ENCODE data around the gene CFAP97D2.
"Not testable (repeated sequence)": the region's sequence is repeated elsewhere in the genome, so short reads cannot be mapped to it uniquely, and the experiment has no call there.

CFAP97D2 gene

DNA sequence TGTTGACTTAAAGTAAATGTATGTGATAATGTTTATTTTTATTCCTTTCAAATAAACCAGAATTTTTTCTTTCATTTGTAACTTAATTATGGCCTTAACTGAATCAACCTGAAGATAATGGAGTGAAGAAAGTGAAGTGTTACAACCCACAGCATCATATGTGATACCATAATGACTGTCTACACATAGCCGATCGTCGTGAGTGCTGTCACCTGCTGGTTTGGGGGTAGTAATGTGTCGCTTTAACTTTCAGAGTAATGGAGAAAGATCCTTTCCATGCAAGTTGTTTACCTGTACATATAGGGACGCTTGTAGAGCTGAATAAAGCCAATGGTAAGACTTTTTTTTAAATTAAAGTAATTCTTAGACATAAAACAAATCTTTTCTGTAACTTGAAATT is 65.6 kb downstream of the CFAP97D2 start:
- peaks cover 85% of the 10 kb centered on the region for H3K36me3 Mint-ChIP-seq (ENCODE audit: low read depth)
- DNase-seq = no peak
- TF ChIP-seq, protein P1, sequence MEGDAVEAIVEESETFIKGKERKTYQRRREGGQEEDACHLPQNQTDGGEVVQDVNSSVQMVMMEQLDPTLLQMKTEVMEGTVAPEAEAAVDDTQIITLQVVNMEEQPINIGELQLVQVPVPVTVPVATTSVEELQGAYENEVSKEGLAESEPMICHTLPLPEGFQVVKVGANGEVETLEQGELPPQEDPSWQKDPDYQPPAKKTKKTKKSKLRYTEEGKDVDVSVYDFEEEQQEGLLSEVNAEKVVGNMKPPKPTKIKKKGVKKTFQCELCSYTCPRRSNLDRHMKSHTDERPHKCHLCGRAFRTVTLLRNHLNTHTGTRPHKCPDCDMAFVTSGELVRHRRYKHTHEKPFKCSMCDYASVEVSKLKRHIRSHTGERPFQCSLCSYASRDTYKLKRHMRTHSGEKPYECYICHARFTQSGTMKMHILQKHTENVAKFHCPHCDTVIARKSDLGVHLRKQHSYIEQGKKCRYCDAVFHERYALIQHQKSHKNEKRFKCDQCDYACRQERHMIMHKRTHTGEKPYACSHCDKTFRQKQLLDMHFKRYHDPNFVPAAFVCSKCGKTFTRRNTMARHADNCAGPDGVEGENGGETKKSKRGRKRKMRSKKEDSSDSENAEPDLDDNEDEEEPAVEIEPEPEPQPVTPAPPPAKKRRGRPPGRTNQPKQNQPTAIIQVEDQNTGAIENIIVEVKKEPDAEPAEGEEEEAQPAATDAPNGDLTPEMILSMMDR (IDR thresholded peaks at IDR 0.05) = no peak
- H3K27ac Mint-ChIP-seq = no peak overlapping the region
- H3K9me3 Mint-ChIP-seq = no peaks in the 10 kb centered on the region
- H3K27me3 Mint-ChIP-seq (ENCODE audit: low read depth, poor library complexity) = no peaks in the 10 kb centered on the region
- H3K4me1 Mint-ChIP-seq = no peaks in the 10 kb centered on the region
- H3K4me3 Mint-ChIP-seq = no peak overlapping the region

DNA sequence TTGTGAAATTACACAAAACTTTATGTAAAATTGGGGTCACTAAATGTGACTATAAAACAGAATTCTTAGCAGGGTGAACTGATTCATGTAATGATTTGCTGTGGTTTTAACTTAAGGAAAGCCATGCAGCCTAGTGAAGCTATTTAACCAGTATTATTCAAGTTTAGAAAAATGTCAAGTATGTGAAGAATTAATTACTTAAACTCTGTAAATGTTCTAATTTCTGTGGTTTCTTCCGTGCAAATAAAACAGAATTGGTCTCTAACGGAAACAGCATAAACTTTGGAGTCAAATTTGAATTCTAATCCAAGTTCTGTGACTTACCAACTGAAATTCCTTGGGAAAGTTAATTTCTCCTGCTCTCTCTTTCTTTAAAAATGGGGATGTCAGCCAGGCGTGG is 69.0 kb downstream of the CFAP97D2 start:
- Mint-ChIP-seq H3K9me3 (no peaks in the 10 kb centered on the region), H3K27ac (no peak overlapping the region), H3K27me3 (ENCODE audit: low read depth, poor library complexity) (no peaks in the 10 kb centered on the region), H3K4me3 (no peak overlapping the region), H3K36me3 (ENCODE audit: low read depth) (peaks cover 85% of the 10 kb centered on the region), H3K4me1 (no peaks in the 10 kb centered on the region)
- DNase-seq = no peak
- TF ChIP-seq, protein P1 (IDR thresholded peaks at IDR 0.05) = no peak

DNA sequence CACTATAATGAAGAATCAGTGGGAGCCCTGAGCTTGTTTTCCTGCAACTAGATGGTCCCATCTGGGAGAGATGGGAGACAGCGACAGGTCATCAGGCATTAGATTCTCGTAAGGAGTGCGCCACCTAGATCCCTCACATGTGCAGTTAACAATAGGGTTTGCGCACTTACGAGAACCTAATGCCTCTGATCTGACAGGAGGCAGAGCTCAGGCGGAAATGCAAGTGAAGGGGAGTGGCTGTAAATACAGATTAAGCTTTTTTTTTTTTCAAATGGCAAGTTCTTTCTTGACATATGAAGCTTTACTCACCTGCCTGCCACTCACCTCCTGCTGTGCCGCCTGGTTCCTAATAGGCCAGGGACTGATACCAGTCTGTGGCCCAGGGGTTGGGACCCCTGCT is 70.0 kb downstream of the CFAP97D2 start:
- H3K27me3 Mint-ChIP-seq (ENCODE audit: low read depth, poor library complexity) = no peaks in the 10 kb centered on the region
- TF ChIP-seq, protein P1 (IDR thresholded peaks at IDR 0.05) = no peak
- H3K27ac Mint-ChIP-seq = no peak overlapping the region
- no peaks in the 10 kb centered on the region for H3K4me1 Mint-ChIP-seq
- H3K36me3 Mint-ChIP-seq (ENCODE audit: low read depth) = peaks cover 85% of the 10 kb centered on the region
- DNase-seq = no peak
- H3K4me3 Mint-ChIP-seq = no peak overlapping the region
- no peaks in the 10 kb centered on the region for H3K9me3 Mint-ChIP-seq

DNA sequence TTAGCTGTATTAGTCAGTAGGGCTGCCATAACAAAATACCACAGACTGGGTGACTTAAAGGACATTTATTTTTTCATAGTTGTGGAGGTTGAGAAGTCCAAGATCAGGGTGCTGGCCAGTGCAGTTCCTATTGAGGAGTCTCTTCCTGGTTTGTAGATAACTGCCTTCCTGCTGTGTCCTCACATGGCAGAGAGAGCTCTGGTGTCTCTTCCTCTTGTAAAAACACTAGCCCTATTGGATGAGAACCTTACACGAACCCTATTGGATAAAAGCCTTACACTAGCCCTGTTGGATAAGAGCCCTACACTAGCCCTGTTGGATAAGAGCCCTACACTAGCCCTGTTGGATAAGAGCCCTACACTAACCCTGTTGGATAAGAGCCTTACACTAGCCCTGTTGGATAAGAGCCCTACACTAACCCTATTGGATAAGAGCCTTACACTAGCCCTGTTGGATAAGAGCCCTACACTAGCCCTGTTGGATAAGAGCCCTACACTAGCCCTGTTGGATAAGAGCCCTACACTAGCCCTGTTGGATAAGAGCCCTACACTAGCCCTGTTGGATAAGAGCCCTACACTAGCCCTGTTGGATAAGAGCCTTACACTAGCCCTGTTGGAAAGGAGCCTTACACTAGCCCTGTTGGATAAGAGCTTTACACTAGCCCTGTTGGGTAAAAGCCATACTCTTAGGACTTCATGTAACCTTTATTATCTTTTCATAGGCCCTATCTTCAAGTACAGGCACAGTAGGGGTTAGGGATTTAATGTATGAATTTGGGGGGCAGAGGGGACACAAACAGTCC is 72.8 kb downstream of the CFAP97D2 start:
- H3K36me3 Mint-ChIP-seq (ENCODE audit: low read depth) = peaks cover 83% of the 10 kb centered on the region
- H3K4me3 Mint-ChIP-seq; DNase-seq; H3K27me3 Mint-ChIP-seq (ENCODE audit: low read depth, poor library complexity); H3K27ac Mint-ChIP-seq; H3K9me3 Mint-ChIP-seq; H3K4me1 Mint-ChIP-seq: not testable (repeated sequence)

DNA sequence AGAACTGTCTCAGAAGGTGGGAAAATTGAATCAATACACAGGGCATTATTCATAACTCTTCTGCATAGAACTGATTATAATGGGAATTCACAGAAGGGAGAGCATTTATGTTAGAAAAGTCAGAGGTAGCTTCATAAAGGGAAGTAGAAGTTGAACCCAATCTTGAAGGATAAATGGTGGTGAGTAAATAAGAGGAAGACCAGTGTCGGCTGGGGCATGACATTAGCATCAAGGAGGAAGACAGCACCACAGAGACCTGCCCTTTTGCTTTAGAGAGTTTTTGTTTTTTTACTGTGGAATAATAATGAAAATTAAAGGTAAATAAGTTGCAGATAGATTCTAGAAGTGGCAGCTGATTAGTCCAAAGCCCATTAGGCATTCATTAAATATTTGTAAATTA is 77.5 kb downstream of the CFAP97D2 start:
- Mint-ChIP-seq H3K27me3 (ENCODE audit: low read depth, poor library complexity) (peaks cover 3% of the 10 kb centered on the region), H3K9me3 (no peaks in the 10 kb centered on the region), H3K4me1 (peaks cover 27% of the 10 kb centered on the region), H3K4me3 (no peak overlapping the region), H3K36me3 (ENCODE audit: low read depth) (peaks cover 82% of the 10 kb centered on the region), H3K27ac (no peak overlapping the region)
- TF ChIP-seq, protein P1 (IDR thresholded peaks at IDR 0.05) = no peak
- no peak for DNase-seq

DNA sequence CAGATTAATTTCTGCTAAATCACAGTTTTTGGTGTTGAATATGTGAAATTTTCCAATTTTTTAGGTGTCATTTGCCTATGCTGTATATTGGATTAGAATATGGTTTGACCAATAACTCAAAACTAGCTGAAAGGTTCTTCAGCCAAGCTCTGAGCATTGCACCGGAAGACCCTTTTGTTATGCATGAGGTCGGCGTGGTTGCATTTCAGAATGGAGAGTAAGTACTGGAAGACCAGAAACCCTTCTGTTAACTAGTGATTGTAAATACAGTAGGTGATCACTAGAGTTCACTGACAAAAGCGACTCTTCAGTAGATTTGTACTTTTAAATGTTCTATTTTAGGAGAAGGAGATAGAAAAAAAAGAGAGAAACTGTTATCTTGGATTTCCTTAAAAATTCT is 78.0 kb downstream of the CFAP97D2 start:
- H3K9me3 Mint-ChIP-seq = no peaks in the 10 kb centered on the region
- H3K4me1 Mint-ChIP-seq = peaks cover 30% of the 10 kb centered on the region
- peak overlapping the region; percentile 23 for H3K27ac Mint-ChIP-seq
- TF ChIP-seq, protein P1 (IDR thresholded peaks at IDR 0.05) = no peak
- peaks cover 81% of the 10 kb centered on the region for H3K36me3 Mint-ChIP-seq (ENCODE audit: low read depth)
- no peak overlapping the region for H3K4me3 Mint-ChIP-seq
- H3K27me3 Mint-ChIP-seq (ENCODE audit: low read depth, poor library complexity) = peaks cover 3% of the 10 kb centered on the region
- no peak for DNase-seq

All from nephron progenitor cell (in vitro differentiated cells).